Prostate gland (tissue), 2 donors: ENCODE data around the gene CTBP2.

Experiments used
- CTCF ChIP-seq, 4 experiments: fragments of 200-600 bp in 2 of 4; fragments of 450-650 bp in 2 of 4; sonication (generic) in 2 of 4; IDR thresholded peaks; 1 replicate in 3 of 4; 2 replicates in 1 of 4; pipeline ENCODE4 v1.5.1; 2016 to 2019; ENCODE audit warnings: antibody characterized with exemption in 4 of 4, mild to moderate bottlenecking in 2 of 4, moderate library complexity in 2 of 4
- POLR2AphosphoS5 ChIP-seq: sonication (generic); formaldehyde crosslinking; IDR thresholded peaks from one replicate; pipeline ENCODE4 v1.6.1; 2017; ENCODE audit warnings: antibody characterized with exemption

DNA sequence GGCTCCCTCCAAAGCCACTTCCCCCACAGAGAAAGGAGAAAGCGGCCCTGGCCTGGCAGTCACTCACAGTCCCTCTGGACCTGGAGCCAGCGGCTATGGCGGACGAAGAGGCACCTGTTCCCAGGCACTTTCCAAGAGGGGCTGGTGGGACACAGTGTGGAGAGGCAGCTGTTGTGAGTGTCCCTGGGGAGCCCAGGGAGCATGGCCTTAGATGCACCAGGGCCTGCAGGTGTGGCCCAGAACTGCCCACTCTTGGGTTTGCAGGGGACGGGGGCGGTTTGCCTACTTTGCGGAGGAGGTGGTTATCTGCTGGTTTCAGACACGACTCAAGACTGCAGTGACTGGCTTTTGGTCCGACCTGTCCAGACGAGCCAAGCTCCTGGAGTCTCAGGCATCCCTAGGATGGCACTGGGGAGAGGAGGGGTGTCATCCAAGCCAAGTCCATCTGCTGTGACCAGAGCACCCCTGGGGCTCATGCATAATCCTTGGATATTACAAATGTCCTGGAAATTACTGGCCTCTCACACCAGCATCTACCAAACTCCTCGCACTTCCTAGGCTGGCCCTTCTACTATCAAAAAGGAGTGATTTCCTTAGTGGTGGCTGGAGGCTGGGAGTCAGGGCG lies 18.4 kb downstream of the CTBP2 start:
- TF ChIP-seq POLR2AphosphoS5 (no peak), CTCF (IDR thresholded peaks at IDR 0.05) (no peak)
